Sigmoid colon (tissue), 4 donors: ENCODE measurements around the gene CST8.

Source experiments
- CTCF ChIP-seq, 4 experiments: fragments of 450-650 bp in 3 of 4; fragments of 200-600 bp in 1 of 4; IDR thresholded peaks; one replicate each; pipeline ENCODE4 v1.5.1; 2016 to 2019; ENCODE audit warnings: antibody characterized with exemption in 4 of 4, mild to moderate bottlenecking in 3 of 4, moderate library complexity in 2 of 4
- EP300 ChIP-seq, 4 donors: sonication (generic); formaldehyde crosslinking; IDR thresholded peaks; one replicate each; pipeline ENCODE4 v1.6.1; 2017; ENCODE audit warnings: antibody characterized with exemption in 4 of 4
- POLR2A ChIP-seq, 2 donors: fragments of 450-650 bp; IDR thresholded peaks; one replicate each; pipeline ENCODE4 v1.6.1; 2016; ENCODE audit warnings: antibody characterized with exemption in 2 of 2, mild to moderate bottlenecking in 2 of 2, moderate library complexity in 2 of 2
- POLR2AphosphoS5 ChIP-seq, 4 donors: sonication (generic); formaldehyde crosslinking; IDR thresholded peaks; one replicate each; pipeline ENCODE4 v1.6.1; 2017; ENCODE audit warnings: antibody characterized with exemption in 4 of 4

DNA sequence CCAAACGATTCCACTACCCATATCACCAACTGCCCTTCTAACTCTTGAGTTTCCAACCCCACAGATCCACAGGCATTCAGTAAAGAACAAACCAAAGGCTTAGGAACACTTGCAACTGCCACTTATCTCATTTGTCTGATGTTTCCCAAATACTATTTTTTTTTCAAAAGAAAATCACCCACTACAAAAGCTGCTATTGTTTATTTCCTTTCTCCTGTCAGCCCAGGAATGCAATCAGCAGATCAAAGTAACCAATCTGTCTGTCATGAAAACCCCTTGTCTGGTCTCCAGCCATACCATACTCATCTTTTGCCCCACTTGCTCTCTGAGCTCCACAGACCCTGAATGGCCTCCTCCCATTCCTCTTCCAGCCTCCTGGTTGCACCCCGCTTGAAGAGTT is 8.8 kb upstream of the CST8 start:
- TF ChIP-seq POLR2A (IDR thresholded peaks at IDR 0.05) (no peak), CTCF (IDR thresholded peaks at IDR 0.05) (no peak), POLR2AphosphoS5 (IDR thresholded peaks at IDR 0.05) (no peak), EP300 (IDR thresholded peaks at IDR 0.05) (no peak)
